ENCODE results near the gene ZNF480.
"Not testable (repeated sequence)": the region's sequence is repeated elsewhere in the genome, so short reads cannot be mapped to it uniquely, and the experiment has no call there.

The ZNF480 gene

DNA sequence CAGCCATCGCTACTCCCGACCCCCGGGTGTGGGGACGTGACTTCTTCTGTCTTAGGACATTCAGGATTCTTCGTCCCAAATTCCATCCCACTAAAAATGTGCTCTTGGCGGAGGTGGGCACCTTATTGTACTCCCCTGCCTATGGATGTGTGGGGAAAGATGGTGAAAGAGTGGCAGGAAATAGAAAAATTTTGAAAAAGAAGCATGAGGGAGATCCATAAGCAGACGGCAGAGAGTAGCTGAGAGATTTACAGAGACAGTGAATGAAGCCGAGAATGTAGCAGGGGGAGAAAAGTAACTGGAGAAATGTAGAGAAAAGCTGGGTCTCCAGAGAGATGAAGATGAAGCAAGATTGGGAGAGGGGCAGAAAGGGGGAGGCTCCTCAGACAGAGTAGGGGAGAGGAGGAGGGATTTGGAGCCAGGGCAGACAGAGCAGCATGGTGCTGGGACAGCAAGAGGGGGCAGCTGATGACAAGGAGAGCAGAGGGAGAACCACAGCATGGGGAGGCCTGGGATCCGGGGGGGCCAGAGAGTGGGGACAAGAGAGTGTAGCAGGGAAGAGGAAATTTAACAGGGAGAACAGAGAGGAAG lies 39.9 kb downstream of the ZNF480 start:
- no peak for DNase-seq (ENCODE audit: low read depth in 2 of 2)

- DNase-seq (ENCODE audit: low read depth in 2 of 2) = not testable (repeated sequence)
Observed at GRCh38 chr19:52339022-52339421, 42.1 kb downstream of the ZNF480 start.

DNA sequence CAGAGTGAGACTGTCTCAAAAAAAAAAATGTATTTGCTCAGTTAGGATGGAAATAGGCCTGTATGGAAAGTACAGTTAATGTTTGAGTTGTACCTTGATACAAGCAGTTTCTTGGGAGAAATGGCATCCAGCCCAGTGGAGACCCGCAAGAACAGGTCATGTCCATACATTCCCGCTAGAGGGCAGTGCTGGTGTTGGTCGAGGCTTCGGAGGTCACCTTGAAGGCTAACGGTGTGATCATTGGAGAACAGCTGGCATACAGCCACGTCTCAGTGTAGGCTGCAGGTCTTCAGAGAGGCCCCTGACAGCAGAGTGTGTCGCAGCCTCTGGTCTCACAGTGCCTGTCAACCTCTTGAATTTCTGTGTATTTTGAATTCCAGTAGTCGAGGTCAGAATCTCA lies 46.6 kb downstream of the ZNF480 start:
- DNase-seq (ENCODE audit: low read depth in 2 of 2) = peak; percentile 16 to 21

DNA sequence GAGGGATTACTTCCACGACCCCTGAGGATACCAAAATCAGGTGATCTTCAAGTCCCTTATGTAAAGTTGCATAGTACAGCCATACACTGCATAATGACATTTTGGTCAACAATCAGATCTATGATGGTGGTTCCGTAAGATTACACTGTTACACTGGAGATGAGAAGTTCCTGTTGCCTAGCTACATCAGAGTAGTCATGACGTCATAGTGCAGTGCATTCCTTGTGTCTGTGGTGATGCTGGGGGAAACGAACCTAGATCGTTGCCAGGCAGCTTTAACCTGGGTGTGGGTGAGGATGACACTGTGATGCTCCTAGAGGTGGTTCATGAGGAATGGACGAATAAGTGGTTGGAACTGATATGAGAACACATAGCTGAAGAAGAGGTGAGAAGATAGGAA lies 48.2 kb downstream of the ZNF480 start:
- no peak for DNase-seq (ENCODE audit: low read depth in 2 of 2)

GRCh38 chr19:52351512-52351911 lies 54.5 kb downstream of the ZNF480 start:
- DNase-seq (ENCODE audit: low read depth in 2 of 2) = no peak

GRCh38 chr19:52366414-52366824 lies 69.5 kb downstream of the ZNF480 start:
- DNase-seq (ENCODE audit: low read depth in 2 of 2) = no peak

DNA sequence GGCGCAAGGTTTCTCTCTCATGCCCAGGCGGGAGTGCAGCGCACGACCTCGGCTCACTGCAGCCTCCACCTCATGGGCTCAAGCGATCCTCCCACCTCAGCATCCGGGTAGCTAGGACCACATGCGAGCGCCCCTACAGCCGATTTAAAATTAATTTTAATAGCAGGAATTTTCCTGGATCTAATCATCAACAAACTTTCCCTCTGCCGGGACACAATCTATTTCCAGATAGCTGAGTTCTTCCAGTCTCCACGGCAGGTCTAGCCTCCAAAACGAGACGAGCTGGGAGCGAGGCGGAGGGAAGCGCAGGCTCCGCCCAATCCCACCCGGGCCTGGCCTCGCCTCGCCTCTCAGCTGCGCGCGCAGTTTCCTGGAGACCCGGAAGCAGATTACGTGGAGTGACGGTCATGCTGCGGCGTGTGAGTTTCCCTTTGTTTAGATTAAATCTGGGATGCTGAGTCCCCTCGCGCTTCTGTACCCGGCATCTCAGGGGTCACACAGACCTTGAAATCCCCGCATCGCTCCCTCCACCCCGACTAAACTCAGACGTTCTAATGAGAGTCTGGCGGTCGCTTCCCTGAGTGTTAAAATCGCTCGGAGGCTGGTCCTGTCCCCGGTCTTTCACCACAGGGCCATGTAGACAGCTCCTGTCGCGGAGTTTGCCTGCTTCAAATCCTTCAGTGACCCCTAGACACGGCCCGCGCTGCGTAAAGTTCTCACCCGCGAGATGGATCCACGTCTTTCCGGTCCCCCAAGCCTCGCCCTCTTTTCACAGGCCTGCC lies 72.8 kb downstream of the ZNF480 start, which contains the start of gene ZNF880:
ZNF880 (plus strand) TSS at position 365 of the 782 bp plus-strand sequence; CDS start at position 408, 43 bp downstream.
- DNase-seq (ENCODE audit: low read depth in 2 of 2) = peak; percentile 81 to 87

GRCh38 chr19:52370341-52370710 lies 73.4 kb downstream of the ZNF480 start:
- no peak for DNase-seq (ENCODE audit: low read depth in 2 of 2)
